Karpas-422 (cell line): ENCODE results near the gene INPP5E. TPM values are rescaled to one million over a fixed set of nuclear protein-coding genes. Genes with fewer than 3 reads are reported as not detected.
A peak's percentile ranks its signal among the peaks of the same experiment; 100 is the strongest.

Source experiments
- DNase-seq: peaks from one replicate; pipeline ENCODE4 v3.0.0-alpha.2; 2015
- H2AFZ ChIP-seq: fragments of 200-600 bp; sonication (generic); 2 replicates; pipeline ENCODE4 v1.6.1; 2014; ENCODE audit warnings: antibody characterized with exemption, low read length, mixed read lengths
- H3K27ac ChIP-seq: fragments of 200-600 bp; sonication (generic); 2 replicates; pipeline ENCODE4 v1.5.1; 2014; ENCODE audit warnings: mild to moderate bottlenecking, low read length, moderate library complexity
- H3K27me3 ChIP-seq: fragments of 200-600 bp; sonication (generic); 2 replicates; pipeline ENCODE4 v1.6.1; 2014; ENCODE audit warnings: low read length, mixed read lengths
- H3K36me3 ChIP-seq: fragments of 200-600 bp; sonication (generic); 2 replicates; pipeline ENCODE4 v1.6.1; 2014; ENCODE audit warnings: low read length, mixed read lengths; ENCODE audit not compliant: insufficient read depth
- H3K4me1 ChIP-seq: fragments of 200-600 bp; sonication (generic); 2 replicates; pipeline ENCODE4 v1.6.1; 2014; ENCODE audit warnings: mild to moderate bottlenecking, low read length, mixed read lengths
- H3K4me2 ChIP-seq: fragments of 200-600 bp; sonication (generic); 2 replicates; pipeline ENCODE4 v1.6.1; 2014; ENCODE audit warnings: low read length, low read depth, mild to moderate bottlenecking; ENCODE audit not compliant: poor library complexity, severe bottlenecking
- H3K4me3 ChIP-seq: fragments of 200-600 bp; sonication (generic); 2 replicates; pipeline ENCODE4 v1.5.1; 2014; ENCODE audit warnings: mild to moderate bottlenecking, antibody characterized with exemption, low read length, mixed read lengths
- H3K79me2 ChIP-seq: fragments of 200-600 bp; sonication (generic); 2 replicates; pipeline ENCODE4 v1.6.1; 2014; ENCODE audit warnings: mild to moderate bottlenecking, low read length, mixed read lengths
- H3K9ac ChIP-seq: fragments of 200-600 bp; sonication (generic); 2 replicates; pipeline ENCODE4 v1.6.0; 2014; ENCODE audit warnings: low read length
- H3K9me2 ChIP-seq: fragments of 200-600 bp; sonication (generic), shearing (Covaris generic); replicated peaks from 2 replicates; pipeline ENCODE4 v1.6.0; 2014; ENCODE audit warnings: mild to moderate bottlenecking, low read length, moderate library complexity; ENCODE audit not compliant: insufficient read depth
- H3K9me3 ChIP-seq: fragments of 300-700, 200-600 bp; sonication (generic); 2 replicates; pipeline ENCODE4 v1.6.1; 2014; ENCODE audit warnings: low read length, mixed read lengths
- H4K20me1 ChIP-seq: fragments of 200-600 bp; sonication (generic); 2 replicates; pipeline ENCODE4 v1.6.1; 2014; ENCODE audit warnings: mild to moderate bottlenecking, antibody characterized with exemption, low read length, low read depth; ENCODE audit not compliant: insufficient read depth
- total RNA-seq: library from RNA; depleted of rRNA; stranded (reverse); fragments of >200 nt; shearing (Covaris generic); gene quantifications from 2 replicates; pipeline ENCODE4 v1.2.3, GENCODE V29; 2014; ENCODE audit warnings: low replicate concordance

INPP5E gene
- total RNA-seq, 1 experiment from 2014 or later: 8.0 TPM

DNA sequence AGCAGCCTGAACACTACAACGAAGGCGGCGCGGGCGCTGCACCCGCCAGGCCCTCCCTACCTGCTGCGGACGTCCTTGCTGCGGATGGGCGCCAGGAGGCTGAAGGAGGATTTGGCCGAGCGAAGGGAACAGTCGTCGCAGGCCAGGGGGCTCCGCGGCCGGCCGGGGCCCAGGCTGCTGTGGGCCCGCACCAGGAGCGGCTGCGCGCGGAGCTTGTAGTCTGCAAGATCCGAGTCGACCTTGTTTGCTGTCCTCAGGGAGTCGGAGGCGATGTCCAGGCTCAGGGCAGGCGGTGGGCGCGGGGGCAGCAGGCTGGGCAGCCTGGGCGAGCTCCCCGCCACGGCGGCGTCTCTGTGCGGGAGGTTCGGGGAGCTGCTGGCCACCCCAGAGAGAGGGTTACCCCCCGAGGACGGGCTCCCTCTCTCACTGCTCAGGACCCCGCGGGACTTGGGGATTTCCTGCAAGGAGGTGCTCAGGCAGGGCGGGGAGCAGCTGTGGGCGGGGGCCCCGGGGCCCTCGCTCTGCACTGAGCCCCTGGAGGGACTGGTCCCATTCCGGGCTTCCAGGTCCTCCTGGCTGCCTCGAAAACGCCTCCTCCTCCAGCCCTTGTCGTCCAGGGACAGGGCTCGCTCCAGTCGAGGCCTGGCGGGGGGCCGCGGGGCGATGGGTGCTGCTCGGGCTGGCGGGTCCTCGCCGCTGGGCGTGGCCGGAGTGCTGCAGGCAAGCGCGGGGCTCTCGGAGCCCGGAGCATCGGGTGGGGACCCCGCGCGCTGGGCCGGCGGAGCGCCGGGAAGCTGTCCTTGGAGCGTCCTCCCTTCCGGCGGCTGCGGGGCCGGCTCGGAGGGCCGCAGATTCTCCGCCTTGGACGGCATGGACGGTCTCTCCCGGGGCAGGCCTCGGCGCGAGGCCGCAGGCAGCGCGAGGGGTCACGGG lies 831 bp downstream of the INPP5E start:
- no peaks in the 10 kb centered on the region for H3K9me2 ChIP-seq
- peak overlapping the region; percentile 87 for H3K9ac ChIP-seq
- H3K4me3 ChIP-seq: peak overlapping the region; percentile 80
- H3K27me3 ChIP-seq: no peaks in the 10 kb centered on the region
- peaks cover 46% of the 10 kb centered on the region for H3K79me2 ChIP-seq
- H3K9me3 ChIP-seq: no peaks in the 10 kb centered on the region
- peaks cover 24% of the 10 kb centered on the region for H3K4me1 ChIP-seq
- peak overlapping the region; percentile 82 for H3K4me2 ChIP-seq
- H2AFZ ChIP-seq: 0 out of 2 replicates have a peak overlapping the region, but pooled peaks have one; percentile 43
- H4K20me1 ChIP-seq: peaks cover 26% of the 10 kb centered on the region
- H3K36me3 ChIP-seq: no peaks in the 10 kb centered on the region
- DNase-seq: peak; percentile 82
- H3K27ac ChIP-seq: peak overlapping the region; percentile 44; the same call in 1 of the 2 replicates

DNA sequence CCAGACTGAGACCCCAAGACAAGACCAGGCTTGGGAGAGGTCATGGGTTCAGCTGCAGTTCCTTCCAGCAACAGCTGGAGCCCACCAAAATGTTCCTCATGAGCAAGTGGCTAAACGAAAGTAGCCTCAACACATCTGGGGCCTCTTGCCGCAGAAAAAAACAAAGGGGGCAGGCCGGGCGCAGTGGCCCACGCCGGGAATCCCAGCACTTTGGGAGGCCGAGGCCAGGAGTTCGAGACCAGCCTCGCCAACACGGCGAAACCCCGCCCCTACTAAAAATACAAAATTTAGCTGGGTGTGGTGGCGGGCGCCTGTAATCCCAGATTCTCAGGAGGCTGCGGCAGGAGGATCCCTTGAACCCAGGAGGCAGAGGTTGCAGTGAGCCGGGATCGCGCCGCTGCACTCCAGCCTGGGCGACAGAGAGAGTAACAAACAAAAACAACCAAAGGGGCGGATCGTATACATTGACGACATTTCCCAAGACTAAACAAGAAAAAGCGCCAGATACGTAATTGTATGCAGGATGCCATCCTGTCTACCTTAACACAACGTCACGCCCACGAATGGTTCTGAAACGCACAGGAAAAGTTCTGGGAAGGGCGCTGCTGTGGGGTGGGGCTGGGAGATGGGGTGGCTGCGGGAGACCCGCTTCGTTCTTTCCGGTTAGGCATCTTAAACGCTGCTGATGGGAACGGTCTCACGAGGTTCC lies 1.7 kb downstream of the INPP5E start:
- H3K4me1 ChIP-seq: peaks cover 24% of the 10 kb centered on the region
- H3K9me2 ChIP-seq: no peaks in the 10 kb centered on the region
- peaks cover 26% of the 10 kb centered on the region for H4K20me1 ChIP-seq
- no peaks in the 10 kb centered on the region for H3K9me3 ChIP-seq
- no peaks in the 10 kb centered on the region for H3K36me3 ChIP-seq
- peak overlapping the region; percentile 82 for H3K4me2 ChIP-seq
- no peak for DNase-seq
- H2AFZ ChIP-seq: no peak overlapping the region
- peak overlapping the region; percentile 80 for H3K4me3 ChIP-seq
- no peaks in the 10 kb centered on the region for H3K27me3 ChIP-seq
- H3K79me2 ChIP-seq: peaks cover 46% of the 10 kb centered on the region
- 0 out of 2 replicates have a peak overlapping the region, but pooled peaks have one; percentile 44 for H3K27ac ChIP-seq
- peak overlapping the region; percentile 87 for H3K9ac ChIP-seq

DNA sequence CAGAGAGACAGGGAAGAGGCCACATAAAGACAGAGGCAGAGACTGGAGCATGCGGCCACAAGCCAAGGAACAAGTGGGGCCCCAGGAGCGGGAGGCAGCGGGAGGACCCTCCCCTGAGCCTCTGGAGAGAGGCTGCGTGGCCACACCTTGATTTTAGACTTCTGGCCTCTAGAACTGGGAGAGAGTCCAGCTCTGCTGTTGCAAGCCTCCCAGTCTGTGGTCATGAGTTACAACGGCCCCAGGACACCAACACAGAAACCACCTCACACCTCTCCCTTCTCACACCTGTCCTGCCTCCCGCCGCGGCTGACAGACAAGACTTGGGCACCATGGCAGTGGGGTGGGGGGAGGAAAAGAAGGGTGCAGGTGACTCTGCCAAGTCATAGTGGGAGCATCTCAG lies 2.2 kb downstream of the INPP5E start:
- Histone ChIP-seq H3K4me2 (peak overlapping the region; percentile 82), H3K27me3 (no peaks in the 10 kb centered on the region), H3K9me3 (no peaks in the 10 kb centered on the region), H2AFZ (no peak overlapping the region), H3K9me2 (no peaks in the 10 kb centered on the region), H3K9ac (peak overlapping the region; percentile 87), H4K20me1 (peaks cover 26% of the 10 kb centered on the region), H3K27ac (no peak overlapping the region), H3K4me1 (peaks cover 24% of the 10 kb centered on the region), H3K4me3 (peak overlapping the region; percentile 80), H3K79me2 (peaks cover 46% of the 10 kb centered on the region), H3K36me3 (no peaks in the 10 kb centered on the region)
- DNase-seq: no peak

DNA sequence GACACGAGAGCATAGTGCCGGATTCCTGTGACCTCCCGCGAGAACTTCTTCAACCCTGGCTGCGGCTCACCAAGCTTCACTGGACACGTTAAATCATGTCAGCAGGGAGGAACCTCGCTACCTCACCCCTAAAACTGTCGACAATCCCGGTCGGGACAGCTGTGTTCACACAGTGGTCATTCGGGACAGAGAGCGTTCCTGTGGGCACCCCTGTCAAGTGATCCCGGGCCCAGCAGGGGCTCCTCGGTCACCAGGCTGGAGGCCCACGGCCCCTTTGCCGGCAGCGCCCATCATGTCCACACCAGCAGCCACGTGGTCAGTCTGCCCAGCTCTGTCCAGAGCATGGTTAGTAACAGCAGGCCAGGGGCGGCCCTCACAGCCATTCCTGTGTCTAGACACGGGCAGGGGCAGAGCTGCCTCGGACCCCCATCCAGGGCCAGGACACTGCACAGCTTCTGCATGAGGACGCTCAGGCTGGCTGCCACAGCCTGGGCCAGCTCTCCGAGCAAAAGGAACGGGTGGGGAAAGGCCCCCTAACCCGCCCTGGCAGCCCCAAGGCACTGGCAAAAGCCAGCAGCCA lies 3.5 kb downstream of the INPP5E start:
- Histone ChIP-seq H2AFZ (no peak overlapping the region), H3K79me2 (peaks cover 46% of the 10 kb centered on the region), H3K4me2 (no peak overlapping the region), H3K9ac (no peak overlapping the region), H3K9me2 (no peaks in the 10 kb centered on the region), H3K4me3 (no peak overlapping the region), H3K4me1 (peaks cover 24% of the 10 kb centered on the region), H3K27ac (no peak overlapping the region), H4K20me1 (peaks cover 26% of the 10 kb centered on the region), H3K27me3 (no peaks in the 10 kb centered on the region), H3K9me3 (no peaks in the 10 kb centered on the region), H3K36me3 (no peaks in the 10 kb centered on the region)
- DNase-seq: no peak

DNA sequence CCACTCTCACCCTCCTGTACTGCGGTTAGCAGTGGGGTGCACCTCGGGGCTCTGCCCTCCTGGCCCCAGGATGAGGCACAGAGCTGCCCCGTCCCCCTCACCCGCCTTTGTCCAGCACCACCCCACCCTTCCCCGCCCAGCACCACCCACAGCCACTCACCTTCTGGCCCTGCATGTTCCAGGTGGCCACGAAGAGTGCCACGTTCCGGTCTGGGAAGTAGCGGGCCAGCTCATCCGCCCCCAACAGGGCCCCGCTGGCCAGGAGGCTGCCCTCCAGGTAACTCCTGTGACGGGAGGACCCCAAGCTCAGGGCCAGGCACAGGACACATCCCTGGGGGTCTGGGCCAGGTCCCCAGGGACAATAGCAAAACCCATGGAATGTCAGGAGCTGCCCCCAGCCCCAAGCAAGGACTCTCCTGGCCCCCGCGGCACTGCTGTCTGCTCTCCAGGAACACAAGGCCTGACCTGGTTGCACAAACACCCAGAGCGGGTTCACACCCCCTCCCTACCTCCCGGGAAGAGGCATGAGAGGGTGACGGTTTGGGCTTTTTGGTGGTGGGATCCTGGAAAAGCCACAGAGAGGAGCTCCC lies 5.0 kb downstream of the INPP5E start:
- no peaks in the 10 kb centered on the region for H3K36me3 ChIP-seq
- no peak for DNase-seq
- no peaks in the 10 kb centered on the region for H3K9me3 ChIP-seq
- peaks cover 46% of the 10 kb centered on the region for H3K79me2 ChIP-seq
- H4K20me1 ChIP-seq: peaks cover 22% of the 10 kb centered on the region
- H3K4me1 ChIP-seq: peaks cover 19% of the 10 kb centered on the region
- H2AFZ ChIP-seq: no peak overlapping the region
- H3K27me3 ChIP-seq: no peaks in the 10 kb centered on the region
- H3K9ac ChIP-seq: no peak overlapping the region
- H3K4me3 ChIP-seq: no peak overlapping the region
- no peak overlapping the region for H3K27ac ChIP-seq
- H3K9me2 ChIP-seq: no peaks in the 10 kb centered on the region
- no peak overlapping the region for H3K4me2 ChIP-seq

DNA sequence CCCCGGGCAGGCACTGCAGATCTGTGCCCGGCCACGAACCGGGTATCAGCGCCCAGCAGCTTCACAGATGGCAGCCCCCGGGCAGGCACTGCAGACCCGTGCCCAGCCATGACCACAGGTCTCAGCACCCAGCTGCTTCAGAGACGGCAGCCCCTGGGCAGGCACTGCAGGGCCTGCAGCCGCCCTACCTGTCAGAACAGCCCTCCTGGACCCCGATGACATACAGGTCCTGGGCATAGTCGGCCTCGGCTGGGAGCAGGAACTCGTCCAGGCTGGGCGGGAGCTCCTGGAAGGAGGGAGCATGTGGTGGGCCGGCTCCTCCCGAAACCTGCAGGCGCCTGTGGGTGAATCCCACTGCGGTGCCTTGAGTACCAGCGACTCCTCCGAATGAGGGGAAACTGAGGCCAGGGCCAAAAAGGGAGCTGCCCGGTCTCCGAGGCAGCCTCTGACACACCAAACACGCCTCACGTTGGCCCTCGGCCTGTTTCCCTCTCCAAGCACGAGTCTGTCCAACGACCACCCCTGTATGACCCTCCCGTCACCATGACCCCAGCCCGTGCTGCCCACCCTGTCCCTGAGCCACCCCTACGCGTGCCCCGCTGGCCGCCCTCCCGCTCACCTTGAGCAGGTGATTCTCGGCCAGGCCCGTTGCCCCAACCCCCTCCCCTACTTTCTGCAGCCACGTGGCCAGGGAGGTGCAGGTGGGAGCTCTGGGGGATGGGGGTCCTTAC lies 5.6 kb downstream of the INPP5E start:
- H3K9ac ChIP-seq: no peak overlapping the region
- H3K79me2 ChIP-seq: peaks cover 44% of the 10 kb centered on the region
- H4K20me1 ChIP-seq: peaks cover 22% of the 10 kb centered on the region
- no peaks in the 10 kb centered on the region for H3K27me3 ChIP-seq
- no peaks in the 10 kb centered on the region for H3K36me3 ChIP-seq
- no peaks in the 10 kb centered on the region for H3K9me2 ChIP-seq
- no peak overlapping the region for H2AFZ ChIP-seq
- no peak for DNase-seq
- no peak overlapping the region for H3K27ac ChIP-seq
- no peaks in the 10 kb centered on the region for H3K9me3 ChIP-seq
- peaks cover 19% of the 10 kb centered on the region for H3K4me1 ChIP-seq
- H3K4me3 ChIP-seq: no peak overlapping the region
- no peak overlapping the region for H3K4me2 ChIP-seq

DNA sequence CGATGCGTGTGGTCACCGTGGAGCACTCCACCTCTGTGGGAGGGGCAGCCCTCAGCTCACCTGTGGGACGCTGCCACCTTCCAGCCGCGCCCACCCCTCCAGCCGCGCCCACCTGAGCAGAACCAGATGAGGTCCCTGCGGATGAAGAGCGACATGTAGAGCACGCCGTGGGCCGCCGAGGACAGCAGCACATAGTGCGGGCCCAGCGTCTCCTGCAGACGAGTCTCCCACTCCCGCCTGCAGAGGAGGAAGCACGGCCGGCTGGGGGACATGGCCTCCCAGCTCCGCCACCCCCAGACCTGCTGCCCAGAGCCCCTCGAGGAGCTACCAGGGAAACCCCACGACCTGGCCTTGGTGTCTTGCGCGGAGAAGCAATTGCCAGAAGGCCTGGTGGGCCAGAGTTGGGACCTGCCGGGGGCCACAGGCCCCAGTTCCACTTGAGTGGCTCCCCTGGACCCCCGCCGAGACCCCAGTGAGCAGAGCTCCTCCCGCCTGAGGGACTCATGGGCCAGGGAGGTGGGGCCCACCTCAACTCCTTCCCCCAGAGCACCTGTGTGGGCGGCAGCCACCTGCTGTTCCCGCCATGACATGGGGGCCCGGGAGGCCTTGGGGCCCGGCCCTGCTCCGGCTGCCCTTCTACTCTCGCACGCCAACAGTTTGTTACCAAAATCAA lies 6.5 kb downstream of the INPP5E start:
- no peak overlapping the region for H3K4me2 ChIP-seq
- peaks cover 17% of the 10 kb centered on the region for H4K20me1 ChIP-seq
- no peak overlapping the region for H3K9ac ChIP-seq
- no peaks in the 10 kb centered on the region for H3K36me3 ChIP-seq
- no peak overlapping the region for H2AFZ ChIP-seq
- no peaks in the 10 kb centered on the region for H3K9me2 ChIP-seq
- no peaks in the 10 kb centered on the region for H3K9me3 ChIP-seq
- no peaks in the 10 kb centered on the region for H3K27me3 ChIP-seq
- H3K27ac ChIP-seq: no peak overlapping the region
- no peak overlapping the region for H3K4me3 ChIP-seq
- DNase-seq: no peak
- peaks cover 36% of the 10 kb centered on the region for H3K79me2 ChIP-seq
- H3K4me1 ChIP-seq: peaks cover 14% of the 10 kb centered on the region
